ENCODE data around the gene FXYD4.

GRCh38 chr10:43385412-43386004 is 14.1 kb downstream of the FXYD4 start:
- TF ChIP-seq, protein P1, sequence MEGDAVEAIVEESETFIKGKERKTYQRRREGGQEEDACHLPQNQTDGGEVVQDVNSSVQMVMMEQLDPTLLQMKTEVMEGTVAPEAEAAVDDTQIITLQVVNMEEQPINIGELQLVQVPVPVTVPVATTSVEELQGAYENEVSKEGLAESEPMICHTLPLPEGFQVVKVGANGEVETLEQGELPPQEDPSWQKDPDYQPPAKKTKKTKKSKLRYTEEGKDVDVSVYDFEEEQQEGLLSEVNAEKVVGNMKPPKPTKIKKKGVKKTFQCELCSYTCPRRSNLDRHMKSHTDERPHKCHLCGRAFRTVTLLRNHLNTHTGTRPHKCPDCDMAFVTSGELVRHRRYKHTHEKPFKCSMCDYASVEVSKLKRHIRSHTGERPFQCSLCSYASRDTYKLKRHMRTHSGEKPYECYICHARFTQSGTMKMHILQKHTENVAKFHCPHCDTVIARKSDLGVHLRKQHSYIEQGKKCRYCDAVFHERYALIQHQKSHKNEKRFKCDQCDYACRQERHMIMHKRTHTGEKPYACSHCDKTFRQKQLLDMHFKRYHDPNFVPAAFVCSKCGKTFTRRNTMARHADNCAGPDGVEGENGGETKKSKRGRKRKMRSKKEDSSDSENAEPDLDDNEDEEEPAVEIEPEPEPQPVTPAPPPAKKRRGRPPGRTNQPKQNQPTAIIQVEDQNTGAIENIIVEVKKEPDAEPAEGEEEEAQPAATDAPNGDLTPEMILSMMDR (conservative IDR thresholded peaks at IDR 0.05; ENCODE audit: low read length): no peak
- no peak for TF ChIP-seq EZH2phosphoT487 (IDR thresholded peaks at IDR 0.05; ENCODE audit: borderline replicate concordance, low read depth, low read length)

Measured in OCI-LY7 (cell line).